WTC11 (cell line): ENCODE results near the gene NRXN3.

ENCODE experiments used
- ATF3 ChIP-seq: sonication (generic); formaldehyde crosslinking; conservative IDR thresholded peaks from 2 replicates; pipeline ENCODE4 v1.8.1; 2022; ENCODE audit warnings: mild to moderate bottlenecking, missing genetic modification reagents
- CBFB ChIP-seq: sonication (generic); formaldehyde crosslinking; IDR thresholded peaks from 2 replicates; pipeline ENCODE4 v1.8.1; 2022; ENCODE audit warnings: mild to moderate bottlenecking, low read depth, missing genetic modification reagents
- CREB1 ChIP-seq: sonication (generic); formaldehyde crosslinking; IDR thresholded peaks from 2 replicates; pipeline ENCODE4 v1.8.0; 2023; ENCODE audit warnings: mild to moderate bottlenecking, missing genetic modification reagents
- CTCF ChIP-seq: fragments of 200-600 bp; IDR thresholded peaks from 2 replicates; pipeline ENCODE4 v1.8.0; 2022; ENCODE audit warnings: antibody characterized with exemption
- E2F4 ChIP-seq: sonication (generic); formaldehyde crosslinking; IDR thresholded peaks from 2 replicates; pipeline ENCODE4 v1.8.1; 2022; ENCODE audit warnings: low read depth, mild to moderate bottlenecking, moderate library complexity, missing genetic modification reagents, borderline replicate concordance
- FOXJ3 ChIP-seq: sonication (generic); formaldehyde crosslinking; IDR thresholded peaks from 2 replicates; pipeline ENCODE4 v1.9.0; 2021; ENCODE audit warnings: missing genetic modification reagents, mild to moderate bottlenecking, borderline replicate concordance
- GABPB1 ChIP-seq: sonication (generic); formaldehyde crosslinking; IDR thresholded peaks from 2 replicates; pipeline ENCODE4 v1.8.1; 2023; ENCODE audit warnings: mild to moderate bottlenecking, missing genetic modification reagents
- NFE2L1 ChIP-seq: sonication (generic); formaldehyde crosslinking; IDR thresholded peaks from 2 replicates; pipeline ENCODE4 v1.8.1; 2023; ENCODE audit warnings: missing genetic modification reagents
- SP1 ChIP-seq: sonication (generic); formaldehyde crosslinking; conservative IDR thresholded peaks from 2 replicates; pipeline ENCODE4 v1.8.1; 2022; ENCODE audit warnings: missing genetic modification reagents
- ZNF263 ChIP-seq: sonication (generic); formaldehyde crosslinking; IDR thresholded peaks from 2 replicates; pipeline ENCODE4 v1.8.1; 2022; ENCODE audit warnings: low read depth, mild to moderate bottlenecking, moderate library complexity, missing genetic modification reagents
- ZNF416 ChIP-seq: fragments of 250-450 bp; sonication (Bioruptor Pico); IDR thresholded peaks from 2 replicates; pipeline ENCODE4 v1.9.0; 2021; ENCODE audit warnings: mild to moderate bottlenecking, inconsistent platforms
- TF ChIP-seq, protein P1 (sequence below): fragments of 250-450 bp; sonication (Bioruptor Pico); IDR thresholded peaks from 2 replicates; pipeline ENCODE4 v2.1.2; 2022; ENCODE audit warnings: mild to moderate bottlenecking, moderate library complexity
- TF ChIP-seq, protein P2 (sequence below): sonication (generic); formaldehyde crosslinking; IDR thresholded peaks from 2 replicates; pipeline ENCODE4 v1.8.1; 2023; ENCODE audit warnings: mild to moderate bottlenecking, missing genetic modification reagents, moderate library complexity
- TF ChIP-seq, protein P3 (sequence below): sonication (generic); formaldehyde crosslinking; IDR thresholded peaks from 2 replicates; pipeline ENCODE4 v1.8.0; 2022; ENCODE audit warnings: mild to moderate bottlenecking, missing genetic modification reagents

GRCh38 chr14:79597566-79597965 lies 1427.4 kb downstream of the NRXN3 start:
- TF ChIP-seq CTCF (no peak), ATF3 (CRISPR knock-in tag) (no peak), CBFB (CRISPR knock-in tag) (no peak), GABPB1 (CRISPR knock-in tag) (no peak), E2F4 (no peak), FOXJ3 (CRISPR knock-in tag) (no peak), NFE2L1 (CRISPR knock-in tag) (no peak), ZNF263 (no peak), ZNF416 (no peak), CREB1 (CRISPR knock-in tag) (no peak), SP1 (CRISPR knock-in tag) (no peak)
- TF ChIP-seq, protein P1, sequence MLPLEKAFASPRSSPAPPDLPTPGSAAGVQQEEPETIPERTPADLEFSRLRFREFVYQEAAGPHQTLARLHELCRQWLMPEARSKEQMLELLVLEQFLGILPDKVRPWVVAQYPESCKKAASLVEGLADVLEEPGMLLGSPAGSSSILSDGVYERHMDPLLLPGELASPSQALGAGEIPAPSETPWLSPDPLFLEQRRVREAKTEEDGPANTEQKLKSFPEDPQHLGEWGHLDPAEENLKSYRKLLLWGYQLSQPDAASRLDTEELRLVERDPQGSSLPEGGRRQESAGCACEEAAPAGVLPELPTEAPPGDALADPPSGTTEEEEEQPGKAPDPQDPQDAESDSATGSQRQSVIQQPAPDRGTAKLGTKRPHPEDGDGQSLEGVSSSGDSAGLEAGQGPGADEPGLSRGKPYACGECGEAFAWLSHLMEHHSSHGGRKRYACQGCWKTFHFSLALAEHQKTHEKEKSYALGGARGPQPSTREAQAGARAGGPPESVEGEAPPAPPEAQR, result no peak
- TF ChIP-seq, protein P2, sequence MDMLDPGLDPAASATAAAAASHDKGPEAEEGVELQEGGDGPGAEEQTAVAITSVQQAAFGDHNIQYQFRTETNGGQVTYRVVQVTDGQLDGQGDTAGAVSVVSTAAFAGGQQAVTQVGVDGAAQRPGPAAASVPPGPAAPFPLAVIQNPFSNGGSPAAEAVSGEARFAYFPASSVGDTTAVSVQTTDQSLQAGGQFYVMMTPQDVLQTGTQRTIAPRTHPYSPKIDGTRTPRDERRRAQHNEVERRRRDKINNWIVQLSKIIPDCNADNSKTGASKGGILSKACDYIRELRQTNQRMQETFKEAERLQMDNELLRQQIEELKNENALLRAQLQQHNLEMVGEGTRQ, result no peak
- TF ChIP-seq, protein P3, sequence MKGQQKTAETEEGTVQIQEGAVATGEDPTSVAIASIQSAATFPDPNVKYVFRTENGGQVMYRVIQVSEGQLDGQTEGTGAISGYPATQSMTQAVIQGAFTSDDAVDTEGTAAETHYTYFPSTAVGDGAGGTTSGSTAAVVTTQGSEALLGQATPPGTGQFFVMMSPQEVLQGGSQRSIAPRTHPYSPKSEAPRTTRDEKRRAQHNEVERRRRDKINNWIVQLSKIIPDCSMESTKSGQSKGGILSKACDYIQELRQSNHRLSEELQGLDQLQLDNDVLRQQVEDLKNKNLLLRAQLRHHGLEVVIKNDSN (CRISPR knock-in tag), result no peak
